Endothelial cell of umbilical vein (primary cell): ENCODE measurements around the gene WFDC6. TPM values are rescaled to one million over a fixed set of nuclear protein-coding genes. Genes with fewer than 3 reads are reported as not detected.

Source experiments
- BruUV-seq: library from RNA; stranded (reverse); fragments of 400-500 nt; replicated peaks from 2 replicates; lab custom pipeline; 2021; lab: Mats Ljungman, UMichigan
- CTCF ChIA-PET: fragments of 300-600, 350-600 bp; sonication (Branson Sonifier 250); formaldehyde crosslinking; loops from one replicate; lab custom pipeline; 2021; ENCODE audit warnings: antibody characterized with exemption, inconsistent platforms; lab: Charles Lee
- POLR2A ChIA-PET: fragments of 300-600, 350-600 bp; sonication (Branson Sonifier 250); formaldehyde crosslinking; loops from one replicate; lab custom pipeline; 2021; ENCODE audit warnings: antibody characterized with exemption, inconsistent platforms; lab: Charles Lee
- DNase-seq: peaks from one replicate; pipeline ENCODE4 v3.0.0-alpha.2; 2011; ENCODE audit warnings: low read depth, low spot score
- FAIRE-seq: peaks from 2 replicates; lab custom pipeline; 2011; peaks lifted over from hg19 to GRCh38; lab: Jason Lieb, UNC
- H2AFZ ChIP-seq: 2 replicates; pipeline ENCODE4 v1.6.0; 2012; ENCODE audit warnings: low read depth, low read length, control low read depth, inconsistent platforms
- H3K27ac ChIP-seq: 2 replicates; pipeline ENCODE4 v1.5.1; 2011; ENCODE audit warnings: low read depth, mild to moderate bottlenecking, control low read depth, low read length, moderate library complexity; ENCODE audit not compliant: insufficient read depth
- H3K27me3 ChIP-seq, 2 experiments: 2 replicates each; pipeline versions ENCODE4 v1.6.0 to v1.6.1; 2011; ENCODE audit warnings: low read length in 2 of 2, mixed read lengths in 1 of 2; ENCODE audit not compliant: control insufficient read depth in 2 of 2, insufficient read depth in 2 of 2
- H3K36me3 ChIP-seq, 2 experiments: 2 replicates in 1 of 2; 3 replicates in 1 of 2; pipeline ENCODE4 v1.5.1; 2011; ENCODE audit warnings: low read length in 2 of 2, mild to moderate bottlenecking in 1 of 2, moderate library complexity in 1 of 2; ENCODE audit not compliant: control insufficient read depth in 2 of 2, insufficient read depth in 2 of 2; ENCODE audit errors: extremely low read depth in 1 of 2
- H3K4me1 ChIP-seq: 3 replicates; pipeline ENCODE4 v1.5.1; 2011; ENCODE audit warnings: mild to moderate bottlenecking, low read length; ENCODE audit not compliant: control insufficient read depth, insufficient read depth; ENCODE audit errors: extremely low read depth
- H3K4me2 ChIP-seq: 2 replicates; pipeline ENCODE4 v1.6.1; 2011; ENCODE audit warnings: low read length, control low read depth, mixed read lengths; ENCODE audit not compliant: insufficient read depth
- H3K4me3 ChIP-seq, 3 experiments: fragments of 200-600 bp in 1 of 3; sonication (generic), shearing (Covaris generic) in 1 of 3; replicated peaks in 1 of 3; 2 replicates each; pipeline ENCODE4 v1.5.1; 2011 to 2016; ENCODE audit warnings: control low read depth in 3 of 3, low read length in 3 of 3, mild to moderate bottlenecking in 2 of 3, inconsistent platforms in 1 of 3, low read depth in 1 of 3, moderate library complexity in 1 of 3; ENCODE audit not compliant: insufficient read depth in 1 of 3
- H3K79me2 ChIP-seq: 2 replicates; pipeline ENCODE4 v1.6.0; 2012; ENCODE audit warnings: low read length, inconsistent platforms; ENCODE audit not compliant: control insufficient read depth, insufficient read depth
- H3K9ac ChIP-seq: replicated peaks from 2 replicates; pipeline ENCODE3; 2011; ENCODE audit warnings: low read length, control low read depth; ENCODE audit not compliant: insufficient read depth; ENCODE audit errors: extremely low read depth
- H3K9me1 ChIP-seq: replicated peaks from 3 replicates; pipeline ENCODE4 v1.6.0; 2011; ENCODE audit warnings: mild to moderate bottlenecking, low read length; ENCODE audit not compliant: control insufficient read depth, insufficient read depth; ENCODE audit errors: extremely low read depth
- H3K9me3 ChIP-seq: replicated peaks from 2 replicates; pipeline ENCODE4 v1.5.1; 2012; ENCODE audit warnings: low read length, inconsistent platforms; ENCODE audit not compliant: control insufficient read depth, insufficient read depth
- H4K20me1 ChIP-seq: replicated peaks from 2 replicates; pipeline ENCODE3; 2011; ENCODE audit warnings: mild to moderate bottlenecking, low read length; ENCODE audit not compliant: control insufficient read depth, insufficient read depth; ENCODE audit errors: extremely low read depth
- CTCF ChIP-seq, 2 donors: IDR thresholded peaks; 1 replicate in 1 of 2; 2 replicates in 1 of 2; pipeline ENCODE4 v1.5.1; 2011; ENCODE audit warnings: low read length in 2 of 2, mild to moderate bottlenecking in 2 of 2, moderate library complexity in 2 of 2, control low read depth in 1 of 2, inconsistent platforms in 1 of 2, low read depth in 1 of 2; ENCODE audit not compliant: insufficient read depth in 1 of 2; ENCODE audit errors: extremely low read depth in 1 of 2
- EZH2 ChIP-seq: IDR thresholded peaks from 2 replicates; pipeline ENCODE4 v1.6.1; 2012; ENCODE audit warnings: borderline replicate concordance, low read depth, mild to moderate bottlenecking, moderate library complexity, low read length, inconsistent platforms; ENCODE audit not compliant: severe bottlenecking
- FOS ChIP-seq: IDR thresholded peaks from 2 replicates; pipeline ENCODE4 v1.6.1; 2011; ENCODE audit warnings: mild to moderate bottlenecking, low read length, moderate library complexity, borderline replicate concordance; ENCODE audit not compliant: insufficient read depth
- GATA2 ChIP-seq: IDR thresholded peaks from 2 replicates; pipeline ENCODE4 v1.7.0; 2011; ENCODE audit warnings: low read depth, mild to moderate bottlenecking, moderate library complexity, mixed read lengths, low read length; ENCODE audit not compliant: insufficient read length, insufficient read depth
- JUN ChIP-seq: IDR thresholded peaks from 2 replicates; pipeline ENCODE4 v1.6.1; 2011; ENCODE audit warnings: borderline replicate concordance, low read depth; ENCODE audit not compliant: insufficient read length, insufficient read depth
- MAX ChIP-seq: IDR thresholded peaks from 2 replicates; pipeline ENCODE4 v1.6.1; 2011; ENCODE audit not compliant: insufficient read depth, insufficient read length
- MYC ChIP-seq: IDR thresholded peaks from one replicate; pipeline ENCODE4 v1.6.1; 2011; ENCODE audit warnings: mild to moderate bottlenecking, low read depth, low read length
- POLR2A ChIP-seq: IDR thresholded peaks from 2 replicates; pipeline ENCODE4 v1.6.1; 2012; ENCODE audit warnings: low read depth, mild to moderate bottlenecking, control low read depth, low read length
- POLR2AphosphoS5 ChIP-seq: IDR thresholded peaks from 2 replicates; pipeline ENCODE4 v1.6.1; 2012; ENCODE audit warnings: low read depth, mild to moderate bottlenecking, control low read depth, low read length, moderate library complexity; ENCODE audit not compliant: insufficient read depth
- dilution Hi-C: fragments of 300-500 bp; cut with MboI; formaldehyde crosslinking; loops from one replicate; pipeline ENCODE4 v1.15.0; 2019; ENCODE audit warnings: low sequenced_read_pairs; ENCODE audit not compliant: extremely low pct_ligation_motif_present
- intact Hi-C: fragments of 100-400 bp; cut with micrococcal nuclease; formaldehyde crosslinking; loops from one replicate; pipeline ENCODE4 v1.10.0; 2022
- polyA plus RNA-seq, 4 experiments: library from polyadenylated mRNA; depleted of rRNA in 3 of 4; stranded (reverse) in 3 of 4; unstranded in 1 of 4; fragments of >200 nt; gene quantifications; 2 replicates each; pipeline versions ENCODE4 v1.2.1 to v1.2.3, GENCODE V29; 2011 to 2012; ENCODE audit warnings: missing spikeins in 1 of 4
- total RNA-seq: library from RNA; stranded (reverse); gene quantifications from 2 replicates; pipeline ENCODE4 v1.2.3, GENCODE V29; 2021

WFDC6 gene
- total and polyA plus RNA-seq, 2 donors (not counting 3 experiments of a cell fraction or from before 2014, with no cell fraction given): not detected

- Histone ChIP-seq H3K9me1 (no peaks in the 10 kb centered on the region), H3K27me3 (peaks cover 0 to 3% of the 10 kb centered on the region in 2 experiments), H3K36me3 (no peaks in the 10 kb centered on the region), H3K4me3 (no peak overlapping the region), H2AFZ (no peak overlapping the region), H3K4me2 (no peak overlapping the region), H4K20me1 (no peaks in the 10 kb centered on the region), H3K9ac (no peak overlapping the region), H3K79me2 (no peaks in the 10 kb centered on the region), H3K4me1 (no peaks in the 10 kb centered on the region), H3K27ac (no peak overlapping the region), H3K9me3 (no peaks in the 10 kb centered on the region)
- ChIA-PET POLR2A (no interaction called here), CTCF (no interaction called here)
- FAIRE-seq (no peak), DNase-seq (no peak)
- dilution Hi-C loops (no loop called here), intact Hi-C loops (no loop called here)
- TF ChIP-seq FOS: no peak
- TF ChIP-seq POLR2A: no peak
- BruUV-seq: no TSS peak
Measured at GRCh38 chr20:45506398-45506797, 32.9 kb downstream of the WFDC6 start.

GRCh38 chr20:45503403-45503802, 35.9 kb downstream of the WFDC6 start:
- POLR2A ChIA-PET: no interaction called here
- no peak overlapping the region for H3K4me3 ChIP-seq
- no peaks in the 10 kb centered on the region for H4K20me1 ChIP-seq
- no peak overlapping the region for H3K9ac ChIP-seq
- H3K4me2 ChIP-seq: no peak overlapping the region
- no peaks in the 10 kb centered on the region for H3K4me1 ChIP-seq
- intact Hi-C loops (no loop called here), dilution Hi-C loops (no loop called here)
- H3K79me2 ChIP-seq: no peaks in the 10 kb centered on the region
- CTCF ChIA-PET: interaction anchor here (1.0 kb wide), 1 partner anchor 130 kb away, joined by 3 read pairs; no protein-coding TSS in a partner anchor
- no peak overlapping the region for H2AFZ ChIP-seq
- no peaks in the 10 kb centered on the region for H3K9me1 ChIP-seq
- FAIRE-seq: no peak
- BruUV-seq: no TSS peak
- no peak for DNase-seq
- TF ChIP-seq MAX (no peak), CTCF (IDR thresholded peaks at IDR 0.05; ENCODE audit: extremely low read depth in 1 of 2, insufficient read depth in 1 of 2, low read depth in 1 of 2, low read length in 2 of 2) (no peak), JUN (no peak), EZH2 (no peak), POLR2AphosphoS5 (no peak), GATA2 (no peak), POLR2A (no peak), FOS (no peak), MYC (no peak)
- H3K9me3 ChIP-seq: no peaks in the 10 kb centered on the region
- H3K27me3 ChIP-seq: peaks cover 3% of the 10 kb centered on the region in 2 experiments
- no peak overlapping the region for H3K27ac ChIP-seq
- no peaks in the 10 kb centered on the region for H3K36me3 ChIP-seq
